Measurements from ENCODE around the gene OMP. TPM values are rescaled to one million over a fixed set of nuclear protein-coding genes. Genes with fewer than 3 reads are reported as not detected.

OMP gene
- total and polyA plus RNA-seq, 2 experiments from 2014 or later = not detected

GRCh38 chr11:77107950-77108349 is 5.3 kb downstream of the OMP start:
- Histone ChIP-seq H3K4me3 (no peak overlapping the region), H3K27me3 (no peaks in the 10 kb centered on the region), H3K79me2 (no peaks in the 10 kb centered on the region), H3K9me2 (replicated peaks; ENCODE audit: insufficient read depth) (no peaks in the 10 kb centered on the region), H3K4me2 (no peak overlapping the region), H3K36me3 (replicated peaks; ENCODE audit: insufficient read depth, low read depth) (no peaks in the 10 kb centered on the region), H3K27ac (peak overlapping the region; percentile 27), H2AFZ (no peak overlapping the region), H3K9me3 (ENCODE audit: low read depth) (no peaks in the 10 kb centered on the region), H3K4me1 (ENCODE audit: insufficient read depth) (peaks cover 16% of the 10 kb centered on the region), H4K20me1 (ENCODE audit: insufficient read depth, poor library complexity, severe bottlenecking) (no peaks in the 10 kb centered on the region)
- 65% methylated on average over 3 of the region's 3 CpGs for WGBS (ENCODE audit: low lambda C conversion rate, missing lambda C conversion rate)
- DNase-seq (ENCODE audit: low spot score) = peak; percentile 69
- TF ChIP-seq EZH2phosphoT487 (IDR thresholded peaks at IDR 0.05; ENCODE audit: low read depth, severe bottlenecking, unreplicated experiment) = no peak
- no peak for TF ChIP-seq EZH2 (IDR thresholded peaks at IDR 0.05; ENCODE audit: borderline replicate concordance)
- TF ChIP-seq CTCF (IDR thresholded peaks at IDR 0.05; ENCODE audit: poor library complexity) = no peak

DNA sequence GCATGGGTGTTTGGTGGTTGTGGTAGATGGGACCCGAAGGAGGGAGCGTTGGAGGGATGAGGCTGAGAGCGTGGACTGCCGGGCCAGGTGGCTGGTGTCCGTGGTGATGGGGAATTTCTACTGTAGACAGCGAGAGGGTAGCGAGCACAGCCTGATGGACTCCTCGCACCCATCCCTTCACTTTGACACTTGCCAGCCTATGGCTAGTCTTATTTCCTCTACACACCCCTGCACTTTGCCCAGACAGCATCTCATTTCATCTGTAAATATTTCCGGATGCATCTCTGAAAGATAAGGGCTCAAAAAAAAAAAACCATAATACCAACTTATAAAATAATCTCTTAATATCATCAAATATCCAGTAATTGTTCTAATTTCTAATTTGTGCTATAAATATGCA is 5.8 kb downstream of the OMP start:
- H3K36me3 ChIP-seq (replicated peaks; ENCODE audit: insufficient read depth, low read depth) = no peaks in the 10 kb centered on the region
- no peak for DNase-seq (ENCODE audit: low spot score)
- no peak overlapping the region for H3K4me3 ChIP-seq
- peaks cover 16% of the 10 kb centered on the region for H3K4me1 ChIP-seq (ENCODE audit: insufficient read depth)
- H2AFZ ChIP-seq = no peak overlapping the region
- H3K79me2 ChIP-seq = no peaks in the 10 kb centered on the region
- H4K20me1 ChIP-seq (ENCODE audit: insufficient read depth, poor library complexity, severe bottlenecking) = no peaks in the 10 kb centered on the region
- no peak overlapping the region for H3K27ac ChIP-seq
- no peak overlapping the region for H3K4me2 ChIP-seq
- TF ChIP-seq EZH2phosphoT487 (IDR thresholded peaks at IDR 0.05; ENCODE audit: low read depth, severe bottlenecking, unreplicated experiment) (no peak), CTCF (IDR thresholded peaks at IDR 0.05; ENCODE audit: poor library complexity) (no peak), EZH2 (IDR thresholded peaks at IDR 0.05; ENCODE audit: borderline replicate concordance) (no peak)
- no peaks in the 10 kb centered on the region for H3K27me3 ChIP-seq
- no peaks in the 10 kb centered on the region for H3K9me3 ChIP-seq (ENCODE audit: low read depth)
- no peaks in the 10 kb centered on the region for H3K9me2 ChIP-seq (replicated peaks; ENCODE audit: insufficient read depth)
- WGBS (ENCODE audit: low lambda C conversion rate, missing lambda C conversion rate) = 90% methylated on average over 9 of the region's 9 CpGs

DNA sequence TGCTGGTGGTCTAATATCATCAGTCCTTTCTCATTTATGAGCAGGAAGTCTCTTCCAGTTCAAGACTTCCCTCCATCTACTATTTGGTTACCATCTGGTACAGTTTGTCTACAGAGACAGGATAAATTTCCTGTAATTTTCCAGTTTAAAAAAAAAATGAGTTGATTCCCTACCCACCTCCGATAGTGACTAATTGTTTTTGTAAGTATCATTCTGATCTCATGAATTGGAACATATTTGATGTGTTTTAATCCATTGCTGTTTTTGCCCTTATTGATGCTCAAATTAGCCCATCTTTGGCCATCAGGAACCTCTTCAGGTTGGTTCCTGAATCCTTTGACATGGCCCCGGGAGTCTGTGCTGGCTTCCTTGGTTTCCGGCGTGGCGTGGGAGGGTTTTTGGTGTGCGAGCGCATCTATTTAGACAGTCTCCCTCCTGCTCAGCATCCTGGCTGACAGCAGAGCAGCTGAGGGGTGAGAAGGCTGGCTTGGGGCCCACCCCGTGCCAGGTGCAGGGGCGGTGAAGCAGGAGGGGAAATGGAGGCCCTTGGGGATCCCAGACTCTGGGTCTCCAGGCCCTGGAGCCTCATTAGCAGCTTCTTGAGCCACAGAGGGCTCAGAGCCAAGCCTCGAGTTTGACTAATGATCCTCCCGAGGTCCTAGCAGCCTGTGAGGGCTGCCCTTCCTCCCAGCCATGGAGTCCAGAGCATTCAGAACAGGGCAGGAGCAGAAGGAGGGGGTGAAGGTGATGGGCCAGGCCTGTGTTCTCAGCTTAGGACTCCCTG is 6.8 kb downstream of the OMP start:
- Histone ChIP-seq H3K27me3 (no peaks in the 10 kb centered on the region), H3K9me3 (ENCODE audit: low read depth) (no peaks in the 10 kb centered on the region), H3K4me2 (no peak overlapping the region), H3K36me3 (replicated peaks; ENCODE audit: insufficient read depth, low read depth) (no peaks in the 10 kb centered on the region), H3K27ac (no peak overlapping the region), H3K4me3 (no peak overlapping the region), H3K79me2 (no peaks in the 10 kb centered on the region), H3K4me1 (ENCODE audit: insufficient read depth) (peaks cover 16% of the 10 kb centered on the region), H4K20me1 (ENCODE audit: insufficient read depth, poor library complexity, severe bottlenecking) (no peaks in the 10 kb centered on the region), H2AFZ (no peak overlapping the region), H3K9me2 (replicated peaks; ENCODE audit: insufficient read depth) (no peaks in the 10 kb centered on the region)
- no peak for TF ChIP-seq EZH2phosphoT487 (IDR thresholded peaks at IDR 0.05; ENCODE audit: low read depth, severe bottlenecking, unreplicated experiment)
- no peak for TF ChIP-seq EZH2 (IDR thresholded peaks at IDR 0.05; ENCODE audit: borderline replicate concordance)
- TF ChIP-seq CTCF (IDR thresholded peaks at IDR 0.05; ENCODE audit: poor library complexity) = no peak
- no peak for DNase-seq (ENCODE audit: low spot score)
- 83% methylated on average over 11 of the region's 11 CpGs for WGBS (ENCODE audit: low lambda C conversion rate, missing lambda C conversion rate)
